ENCODE results near the gene ZNF488. TPM values are rescaled to one million over a fixed set of nuclear protein-coding genes. Genes with fewer than 3 reads are reported as not detected.
A peak's percentile ranks its signal among the peaks of the same experiment; 100 is the strongest.
"Not testable (repeated sequence)": the region's sequence is repeated elsewhere in the genome, so short reads cannot be mapped to it uniquely, and the experiment has no call there.

Gene ZNF488
- total RNA-seq, 2 donors from 2014 or later: 0.23 to 0.55 TPM

GRCh38 chr10:47401874-47402640, 18.0 kb upstream of the ZNF488 start:
- H3K36me3 Mint-ChIP-seq: no peaks in the 10 kb centered on the region
- no peaks in the 10 kb centered on the region for H3K9me3 Mint-ChIP-seq
- no peak overlapping the region for H3K27ac Mint-ChIP-seq
- ATAC-seq (no peak), DNase-seq (ENCODE audit: low spot score in 2 of 2) (no peak)

DNA sequence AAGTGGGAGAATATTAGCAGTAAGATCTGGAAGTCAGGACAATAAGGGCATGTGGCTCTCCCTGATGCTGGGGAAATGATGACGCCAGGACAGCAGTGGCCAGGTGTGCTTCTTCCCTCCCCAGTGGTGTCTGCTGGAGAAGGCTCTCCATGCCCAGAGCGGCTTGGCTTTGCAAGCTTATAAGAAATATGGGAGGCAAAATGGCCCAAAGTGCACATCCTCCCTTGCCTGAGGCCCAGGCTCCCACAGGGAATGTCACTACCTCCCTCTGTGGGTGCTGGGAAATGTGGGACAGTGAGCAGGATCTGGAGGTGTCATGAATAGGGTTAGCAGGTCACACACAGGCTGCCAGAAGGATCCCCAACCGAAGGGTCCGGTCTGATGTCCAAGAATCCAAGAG, 17.1 kb upstream of the ZNF488 start:
- DNase-seq (ENCODE audit: low spot score in 2 of 2) (no peak), ATAC-seq (no peak)
- no peak overlapping the region for H3K27ac Mint-ChIP-seq
- no peaks in the 10 kb centered on the region for H3K36me3 Mint-ChIP-seq
- H3K9me3 Mint-ChIP-seq: no peaks in the 10 kb centered on the region

GRCh38 chr10:47400786-47401185, 16.7 kb upstream of the ZNF488 start:
- Mint-ChIP-seq H3K9me3 (no peaks in the 10 kb centered on the region), H3K36me3 (no peaks in the 10 kb centered on the region), H3K27ac (no peak overlapping the region)
- DNase-seq (ENCODE audit: low spot score in 2 of 2): no peak
- ATAC-seq: no peak

DNA sequence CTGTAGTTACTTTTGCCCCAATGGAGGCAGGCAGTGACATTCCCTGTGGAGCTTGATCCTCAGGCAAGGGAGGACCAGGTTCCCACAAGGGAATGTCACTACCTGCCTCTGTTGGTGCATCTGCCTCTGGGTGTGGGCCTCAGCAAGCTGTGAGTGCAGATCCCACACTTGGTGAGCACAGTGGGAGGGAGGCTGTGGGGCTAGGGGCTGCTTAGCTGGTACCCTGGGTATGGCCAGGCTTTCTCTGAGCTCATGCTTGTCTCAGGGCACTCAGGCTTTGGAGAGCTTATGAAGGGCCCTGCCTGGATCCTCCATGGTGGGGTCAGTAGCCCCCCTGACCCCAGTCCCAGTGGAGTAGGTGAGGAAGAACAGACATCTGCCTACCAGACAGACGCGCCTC, 16.2 kb upstream of the ZNF488 start:
- ATAC-seq (no peak), DNase-seq (ENCODE audit: low spot score in 2 of 2) (no peak)
- no peaks in the 10 kb centered on the region for H3K9me3 Mint-ChIP-seq
- H3K27ac Mint-ChIP-seq: no peak overlapping the region
- no peaks in the 10 kb centered on the region for H3K36me3 Mint-ChIP-seq

- Mint-ChIP-seq H3K9me3 (no peaks in the 10 kb centered on the region), H3K36me3 (no peaks in the 10 kb centered on the region), H3K27ac (no peak overlapping the region)
- no peak for ATAC-seq
- no peak for DNase-seq (ENCODE audit: low spot score in 2 of 2)
Observed at GRCh38 chr10:47397256-47397655, 13.2 kb upstream of the ZNF488 start.

GRCh38 chr10:47396311-47396717, 12.2 kb upstream of the ZNF488 start:
- Mint-ChIP-seq H3K36me3 (no peaks in the 10 kb centered on the region), H3K9me3 (no peaks in the 10 kb centered on the region), H3K27ac (peak overlapping the region in 1 of 2 donors; percentile 30)
- ATAC-seq (peak; percentile 44 to 57), DNase-seq (ENCODE audit: low spot score in 2 of 2) (no peak)

DNA sequence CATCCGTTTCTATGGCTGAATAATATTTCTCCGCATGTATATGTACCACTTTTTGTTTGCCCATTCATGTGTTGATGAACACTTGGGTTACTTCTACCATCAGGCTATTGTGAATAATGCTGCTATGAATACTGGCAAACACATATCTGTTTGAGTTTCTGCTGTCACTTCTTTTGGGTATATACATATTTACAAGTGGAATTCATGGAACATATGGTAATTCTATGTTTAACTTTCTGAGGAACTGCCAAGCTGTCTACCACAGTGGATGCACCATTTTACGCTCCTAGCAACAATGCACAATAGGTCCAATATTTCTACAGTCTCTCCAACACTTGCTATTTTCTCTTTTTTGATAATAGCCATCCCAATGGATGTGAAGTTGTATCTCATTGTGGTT, 5.5 kb upstream of the ZNF488 start:
- ATAC-seq: no peak
- H3K36me3 Mint-ChIP-seq: peaks cover 0 to 15% of the 10 kb centered on the region in 2 donors
- no peak overlapping the region for H3K27ac Mint-ChIP-seq
- no peak for DNase-seq (ENCODE audit: low spot score in 2 of 2)
- H3K9me3 Mint-ChIP-seq: peaks cover 4 to 8% of the 10 kb centered on the region in 2 donors

DNA sequence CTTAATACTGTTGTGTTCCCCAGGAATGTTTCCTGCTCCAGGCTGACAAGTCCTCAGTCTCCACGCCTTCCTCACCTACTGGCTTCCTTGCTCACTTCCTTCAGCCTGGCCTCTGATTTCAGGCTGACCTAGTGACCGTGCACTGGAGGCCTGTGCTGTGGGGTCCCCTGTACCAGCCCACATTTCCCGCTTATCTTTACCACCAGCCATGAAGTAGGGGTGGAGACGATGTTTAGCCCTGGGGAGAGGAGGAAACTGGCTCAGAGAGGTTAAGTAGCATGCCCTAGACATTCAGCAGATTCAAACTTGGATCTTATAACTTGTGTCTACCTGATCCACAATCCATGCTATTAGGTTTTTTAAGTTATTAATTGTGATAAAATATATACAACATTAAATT, 4.8 kb upstream of the ZNF488 start:
- peaks cover 0 to 15% of the 10 kb centered on the region in 2 donors for H3K36me3 Mint-ChIP-seq
- DNase-seq (ENCODE audit: low spot score in 2 of 2) (no peak), ATAC-seq (no peak)
- no peak overlapping the region for H3K27ac Mint-ChIP-seq
- H3K9me3 Mint-ChIP-seq: peaks cover 4 to 8% of the 10 kb centered on the region in 2 donors

- not testable (repeated sequence) for H3K9me3 Mint-ChIP-seq; DNase-seq (ENCODE audit: low spot score in 2 of 2); ATAC-seq; H3K27ac Mint-ChIP-seq
- H3K36me3 Mint-ChIP-seq: peaks cover 0 to 15% of the 10 kb centered on the region in 2 donors
Observed at GRCh38 chr10:47386104-47386503, 2.0 kb upstream of the ZNF488 start.

DNA sequence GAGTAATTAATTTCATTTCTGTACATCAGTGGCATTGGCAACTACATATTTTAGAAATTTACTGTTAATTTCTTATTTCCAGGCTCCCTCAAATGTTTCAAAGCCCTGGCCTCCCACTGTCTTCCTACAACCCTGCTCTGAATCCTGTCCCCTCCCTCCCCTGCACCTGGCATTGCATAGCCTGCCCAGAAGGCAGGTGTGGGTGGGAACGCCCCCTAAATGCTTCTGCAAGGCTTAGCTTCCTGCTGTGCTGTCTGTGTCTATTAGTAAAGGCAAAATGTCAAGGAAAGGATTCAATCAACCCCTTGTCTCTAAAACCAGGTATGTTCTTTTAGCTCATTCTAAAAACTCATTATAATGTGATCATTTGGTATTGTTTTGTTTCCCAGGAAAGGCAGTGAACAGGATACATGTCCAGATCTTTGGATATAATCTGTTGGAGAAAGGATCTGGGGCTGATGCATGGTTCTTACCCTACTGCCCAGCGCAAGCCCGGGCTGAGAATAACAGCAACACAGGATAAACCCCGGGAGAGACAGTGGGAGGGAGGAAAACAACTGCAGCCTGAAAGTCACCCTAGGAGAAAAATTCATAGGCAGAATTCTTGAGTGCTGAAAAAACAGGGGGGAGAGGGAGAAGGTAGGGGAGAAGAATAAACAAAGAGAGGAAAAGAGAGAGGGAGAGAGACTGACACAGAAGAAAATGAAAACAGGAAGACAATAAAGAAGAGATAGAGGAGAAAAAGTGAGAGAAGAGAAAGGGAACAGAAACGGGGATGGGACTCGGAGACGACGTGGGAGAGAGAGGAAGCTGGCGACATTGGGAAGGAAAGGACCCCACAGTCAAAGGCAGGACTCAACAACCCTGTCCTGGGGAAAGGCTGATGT, 589 bp downstream of the ZNF488 start:
- no peak overlapping the region for H3K27ac Mint-ChIP-seq
- no peak for ATAC-seq

GRCh38 chr10:47381427-47382379, 2.4 kb downstream of the ZNF488 start:
- Mint-ChIP-seq H3K36me3 (peaks cover 0 to 15% of the 10 kb centered on the region in 2 donors), H3K27ac (no peak overlapping the region), H3K9me3 (peaks cover 0 to 8% of the 10 kb centered on the region in 2 donors)
- ATAC-seq (no peak), DNase-seq (ENCODE audit: low spot score in 2 of 2) (no peak)

More for the DNA sequence above, 589 bp downstream of the ZNF488 start:
- Mint-ChIP-seq H3K9me3 (peaks cover 0 to 8% of the 10 kb centered on the region in 2 donors), H3K36me3 (peaks cover 0 to 15% of the 10 kb centered on the region in 2 donors)
- no peak for DNase-seq (ENCODE audit: low spot score in 2 of 2)

DNA sequence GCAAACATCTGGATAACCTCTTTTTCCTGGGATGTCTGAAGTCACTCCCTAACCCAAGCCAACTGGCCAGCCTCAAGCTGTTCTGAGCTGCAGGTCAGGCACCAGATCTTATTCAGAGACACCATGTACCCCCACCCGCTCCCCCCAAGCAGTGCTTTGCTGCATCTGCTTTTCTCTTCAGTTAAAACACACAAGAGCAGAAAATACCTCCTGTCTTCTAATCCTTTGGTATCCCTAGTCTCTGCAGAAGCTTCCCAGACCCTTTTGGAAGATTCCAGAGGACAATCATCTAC, 3.0 kb downstream of the ZNF488 start:
- Mint-ChIP-seq H3K27ac (no peak overlapping the region), H3K9me3 (peaks cover 0 to 8% of the 10 kb centered on the region in 2 donors), H3K36me3 (peaks cover 0 to 15% of the 10 kb centered on the region in 2 donors)
- DNase-seq (ENCODE audit: low spot score in 2 of 2) (no peak), ATAC-seq (no peak)

DNA sequence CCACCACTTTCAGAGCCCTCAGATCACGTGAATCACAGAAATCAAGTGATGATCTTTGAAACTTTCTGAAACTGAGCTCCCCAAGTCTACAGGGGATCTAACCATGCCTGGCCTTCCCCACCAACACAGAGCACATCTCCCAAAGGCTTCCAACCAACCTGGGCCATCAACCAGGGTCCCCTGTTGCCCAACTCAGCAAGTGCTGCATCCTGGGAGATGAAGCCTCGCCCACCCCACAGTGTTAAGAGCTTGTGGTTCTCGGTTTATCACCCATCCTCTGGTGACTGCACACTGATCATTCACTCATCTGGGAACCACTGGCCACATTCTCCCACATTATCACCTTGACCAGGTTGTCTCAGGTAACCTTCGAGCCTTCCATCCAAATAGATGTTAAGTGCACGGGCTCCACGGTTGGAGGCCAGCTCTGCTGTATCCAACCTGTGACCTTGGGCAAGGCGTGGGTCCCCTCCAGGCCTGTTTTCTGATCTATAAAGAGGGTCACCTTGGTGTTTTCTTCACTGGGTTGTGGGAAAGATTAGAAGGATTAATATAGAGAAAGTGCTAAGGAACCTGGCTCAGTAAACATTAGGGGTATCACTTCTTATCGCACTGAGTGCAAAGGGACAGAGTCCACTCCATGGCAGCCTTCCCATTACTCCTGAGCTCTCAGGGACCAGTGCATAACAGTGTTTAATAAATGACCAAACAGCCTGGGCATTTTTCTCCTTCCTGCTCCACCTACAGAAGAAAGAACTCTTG, 3.6 kb downstream of the ZNF488 start:
- no peak for ATAC-seq
- peaks cover 0 to 4% of the 10 kb centered on the region in 2 donors for H3K9me3 Mint-ChIP-seq
- peaks cover 0 to 10% of the 10 kb centered on the region in 2 donors for H3K36me3 Mint-ChIP-seq
- DNase-seq (ENCODE audit: low spot score in 2 of 2): no peak
- H3K27ac Mint-ChIP-seq: no peak overlapping the region

DNA sequence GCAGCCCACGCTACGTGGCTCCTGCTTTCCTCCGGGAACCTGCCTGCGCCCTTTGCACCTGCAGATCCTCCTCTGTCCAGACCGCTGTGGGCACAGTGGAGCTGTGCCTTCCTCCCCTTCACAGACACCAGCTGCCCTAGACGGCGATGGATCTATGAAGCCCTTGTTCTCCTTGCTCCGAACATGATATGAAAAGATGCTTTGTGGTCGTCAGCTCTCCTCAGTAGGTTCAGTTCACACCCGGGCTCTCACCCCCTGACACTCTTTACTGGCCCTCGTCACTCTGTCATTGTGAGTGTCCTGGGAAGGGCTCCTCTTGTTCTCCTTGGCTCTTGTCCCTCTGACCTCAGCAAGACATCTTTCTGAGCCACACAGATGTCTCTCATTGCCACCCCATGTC, 4.2 kb downstream of the ZNF488 start:
- ATAC-seq: no peak
- peaks cover 0 to 3% of the 10 kb centered on the region in 2 donors for H3K36me3 Mint-ChIP-seq

DNA sequence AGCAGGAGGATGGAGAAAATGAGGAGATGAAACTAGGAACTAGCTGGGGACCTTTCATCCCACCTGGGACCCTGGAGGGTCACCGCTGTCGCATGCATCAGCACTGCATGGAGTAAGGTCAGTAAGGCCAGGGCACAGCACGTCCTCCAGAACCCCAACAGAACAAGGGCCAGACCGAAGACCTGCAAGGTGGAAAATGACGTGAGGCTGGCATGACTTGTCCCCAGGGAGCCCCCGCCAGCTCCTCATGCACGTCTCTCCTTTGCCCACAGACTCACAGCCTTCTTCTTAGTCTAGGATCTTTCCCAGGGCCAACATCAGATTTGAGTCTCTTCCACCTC, 4.7 kb downstream of the ZNF488 start:
- Mint-ChIP-seq H3K9me3 (no peaks in the 10 kb centered on the region), H3K36me3 (no peaks in the 10 kb centered on the region)
- no peak for ATAC-seq

More for the DNA sequence above, 4.2 kb downstream of the ZNF488 start:
- Mint-ChIP-seq H3K27ac (no peak overlapping the region), H3K9me3 (no peaks in the 10 kb centered on the region)
- DNase-seq (ENCODE audit: low spot score in 2 of 2): no peak

More for the DNA sequence above, 4.7 kb downstream of the ZNF488 start:
- H3K27ac Mint-ChIP-seq: no peak overlapping the region
- DNase-seq (ENCODE audit: low spot score in 2 of 2): no peak

Data from activated naive CD4-positive, alpha-beta T cell treated with anti-CD3 and anti-CD28 coated beads, Interleukin-2, amount 50 U/mL, for 72 hours (primary cell).